Smooth muscle cell (in vitro differentiated cells): ENCODE results near the gene KBTBD12. TPM values are rescaled to one million over a fixed set of nuclear protein-coding genes. Genes with fewer than 3 reads are reported as not detected.

Experiments
- DNase-seq: peaks from one replicate; lab custom pipeline; 2025; ENCODE audit not compliant: unreplicated experiment; lab: John Stamatoyannopoulos, UW
- H2AFZ ChIP-seq: fragments of 200-600 bp; sonication (generic); 2 replicates; pipeline ENCODE4 v1.6.0; 2016; ENCODE audit warnings: antibody characterized with exemption, low read depth, mild to moderate bottlenecking
- H3F3A ChIP-seq: fragments of 200-600 bp; sonication (generic); 2 replicates; pipeline ENCODE4 v1.6.0; 2017; ENCODE audit warnings: antibody characterized with exemption, low read depth
- H3K27ac ChIP-seq: fragments of 200-600 bp; sonication (generic); 2 replicates; pipeline ENCODE4 v1.5.1; 2016; ENCODE audit warnings: low read depth, mild to moderate bottlenecking
- H3K27me3 ChIP-seq: fragments of 200-600 bp; sonication (generic); 2 replicates; pipeline ENCODE4 v1.6.1; 2016; ENCODE audit warnings: low read depth, mild to moderate bottlenecking
- H3K36me3 ChIP-seq: fragments of 200-600 bp; sonication (generic); 2 replicates; pipeline ENCODE4 v1.5.1; 2016; ENCODE audit warnings: low read depth
- H3K4me1 ChIP-seq: fragments of 200-600 bp; sonication (generic); 2 replicates; pipeline ENCODE4 v1.5.1; 2016; ENCODE audit warnings: low read depth
- H3K4me2 ChIP-seq: fragments of 200-600 bp; sonication (generic); 2 replicates; pipeline ENCODE4 v1.6.0; 2016; ENCODE audit warnings: mild to moderate bottlenecking
- H3K4me3 ChIP-seq: fragments of 200-600 bp; sonication (generic); 2 replicates; pipeline ENCODE4 v1.5.1; 2016; ENCODE audit warnings: mild to moderate bottlenecking
- H3K79me2 ChIP-seq: fragments of 200-600 bp; sonication (generic); 2 replicates; pipeline ENCODE4 v1.6.0; 2016; ENCODE audit warnings: low read depth, mild to moderate bottlenecking
- H3K9ac ChIP-seq: fragments of 200-600 bp; sonication (generic); 2 replicates; pipeline ENCODE4 v1.6.0; 2016; ENCODE audit warnings: low read depth
- H3K9me3 ChIP-seq: fragments of 200-600 bp; sonication (generic); replicated peaks from 2 replicates; pipeline ENCODE4 v1.5.1; 2016; ENCODE audit warnings: low read depth
- H4K20me1 ChIP-seq: fragments of 200-600 bp; sonication (generic); 2 replicates; pipeline ENCODE4 v1.6.0; 2016; ENCODE audit warnings: low read depth
- CTCF ChIP-seq: fragments of 200-600 bp; sonication (generic); IDR thresholded peaks from 2 replicates; pipeline ENCODE4 v1.5.1; 2017; ENCODE audit warnings: borderline replicate concordance, mild to moderate bottlenecking, antibody characterized with exemption; ENCODE audit not compliant: insufficient read depth, poor library complexity, severe bottlenecking
- WGBS: methylation state at CpG from one replicate; pipeline ENCODE4 v1.1.7; 2016; ENCODE audit warnings: low lambda C conversion rate; 5-methylcytosine and 5-hydroxymethylcytosine counted together
- polyA plus RNA-seq: library from polyadenylated mRNA; unstranded; fragments of >200 nt; fragmentation: Nextera tagmentation; extraction: Ambion mirVana; gene quantifications from 2 replicates; pipeline ENCODE4 v1.2.1, GENCODE V29; 2016
- total RNA-seq: library from RNA; depleted of rRNA; stranded (reverse); fragments of >200 nt; gene quantifications from 2 replicates; pipeline ENCODE4 v1.2.3, GENCODE V29; 2014

KBTBD12 gene
- total and polyA plus RNA-seq, 2 experiments from 2014 or later: not detected

DNA sequence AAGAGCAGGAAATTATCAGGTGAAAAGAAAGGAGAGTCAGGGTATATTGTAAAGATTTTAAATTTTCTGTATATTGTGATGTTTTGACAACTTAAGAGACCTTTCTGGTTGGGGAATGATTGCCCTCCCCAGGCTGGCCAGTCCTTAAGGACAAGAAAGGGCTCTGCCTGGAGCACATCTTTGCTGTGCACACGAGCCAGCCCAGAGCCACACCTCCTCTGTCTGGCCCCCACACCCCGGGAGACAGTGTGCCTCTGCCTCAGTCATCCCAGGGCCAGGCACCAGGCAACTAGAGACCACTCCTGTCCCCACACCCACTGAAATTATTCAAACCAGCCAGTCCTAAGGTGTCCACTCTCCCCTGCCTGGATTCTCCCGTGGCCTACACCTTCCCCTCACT is 67.1 kb downstream of the KBTBD12 start:
- Histone ChIP-seq H3K9me3 (no peaks in the 10 kb centered on the region), H3K36me3 (no peaks in the 10 kb centered on the region), H3K27ac (no peak overlapping the region), H3F3A (no peaks in the 10 kb centered on the region), H3K79me2 (no peaks in the 10 kb centered on the region), H2AFZ (no peak overlapping the region), H3K27me3 (no peaks in the 10 kb centered on the region), H3K4me2 (no peak overlapping the region), H3K4me3 (no peak overlapping the region), H3K4me1 (no peaks in the 10 kb centered on the region), H4K20me1 (no peaks in the 10 kb centered on the region), H3K9ac (no peak overlapping the region)
- WGBS: 87% methylated on average over 3 of the region's 3 CpGs
- no peak for TF ChIP-seq CTCF
- DNase-seq: no peak

GRCh38 chr3:127984241-127984975 is 69.4 kb downstream of the KBTBD12 start:
- Histone ChIP-seq H3K27ac (no peak overlapping the region), H3F3A (no peaks in the 10 kb centered on the region), H3K4me2 (no peak overlapping the region), H3K27me3 (no peaks in the 10 kb centered on the region), H3K9me3 (no peaks in the 10 kb centered on the region), H3K9ac (no peak overlapping the region), H3K36me3 (no peaks in the 10 kb centered on the region), H3K79me2 (no peaks in the 10 kb centered on the region), H4K20me1 (no peaks in the 10 kb centered on the region), H2AFZ (no peak overlapping the region), H3K4me1 (no peaks in the 10 kb centered on the region), H3K4me3 (no peak overlapping the region)
- 71% methylated on average over 8 of the region's 8 CpGs for WGBS
- DNase-seq: no peak
- no peak for TF ChIP-seq CTCF

- Histone ChIP-seq H3K9me3 (no peaks in the 10 kb centered on the region), H3K27me3 (no peaks in the 10 kb centered on the region), H4K20me1 (no peaks in the 10 kb centered on the region), H3K79me2 (no peaks in the 10 kb centered on the region), H2AFZ (no peak overlapping the region), H3K36me3 (no peaks in the 10 kb centered on the region), H3K9ac (no peak overlapping the region), H3K27ac (no peak overlapping the region), H3F3A (no peaks in the 10 kb centered on the region), H3K4me1 (no peaks in the 10 kb centered on the region), H3K4me3 (no peak overlapping the region), H3K4me2 (no peak overlapping the region)
- DNase-seq: no peak
- no peak for TF ChIP-seq CTCF
- WGBS: 90% methylated on average over 4 of the region's 4 CpGs
Observed at GRCh38 chr3:127985216-127985615, 70.2 kb downstream of the KBTBD12 start.

GRCh38 chr3:127985655-127986225 is 70.7 kb downstream of the KBTBD12 start:
- no peaks in the 10 kb centered on the region for H3K9me3 ChIP-seq
- H3K4me3 ChIP-seq: no peak overlapping the region
- no peaks in the 10 kb centered on the region for H3F3A ChIP-seq
- H3K4me2 ChIP-seq: no peak overlapping the region
- H3K4me1 ChIP-seq: no peaks in the 10 kb centered on the region
- no peak for DNase-seq
- H4K20me1 ChIP-seq: no peaks in the 10 kb centered on the region
- no peak overlapping the region for H3K9ac ChIP-seq
- no peaks in the 10 kb centered on the region for H3K79me2 ChIP-seq
- no peak overlapping the region for H3K27ac ChIP-seq
- no peak overlapping the region for H2AFZ ChIP-seq
- H3K27me3 ChIP-seq: no peaks in the 10 kb centered on the region
- 94% methylated on average over 13 of the region's 13 CpGs for WGBS
- no peak for TF ChIP-seq CTCF
- no peaks in the 10 kb centered on the region for H3K36me3 ChIP-seq
